COLO668 (cell line): ENCODE measurements around the gene EXOC4.

Source experiments
- DNase-seq: peaks from one replicate; lab custom pipeline; 2025; ENCODE audit not compliant: unreplicated experiment; lab: John Stamatoyannopoulos, UW

The EXOC4 gene

DNA sequence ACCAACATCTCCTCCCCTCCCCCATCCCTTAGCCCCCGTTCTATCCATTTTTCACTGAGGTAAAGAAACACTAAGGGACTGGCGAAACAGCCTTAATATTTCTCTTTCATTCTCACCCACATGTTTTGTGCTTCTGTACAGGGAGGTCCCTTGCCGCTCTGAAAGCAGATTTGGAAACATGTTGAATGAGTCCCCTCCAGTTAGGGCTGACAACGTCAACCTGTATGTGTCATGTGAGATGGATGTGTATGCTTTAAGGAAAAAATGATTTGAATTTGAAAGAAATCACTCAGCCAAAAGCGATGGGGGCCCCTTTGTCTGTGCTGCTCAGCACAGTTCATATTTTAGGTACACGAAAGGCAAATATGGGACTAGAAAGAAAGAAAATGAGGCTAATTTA is 560.0 kb downstream of the EXOC4 start:
- no peak for DNase-seq

GRCh38 chr7:133815611-133816210 is 562.8 kb downstream of the EXOC4 start:
- DNase-seq = no peak

DNA sequence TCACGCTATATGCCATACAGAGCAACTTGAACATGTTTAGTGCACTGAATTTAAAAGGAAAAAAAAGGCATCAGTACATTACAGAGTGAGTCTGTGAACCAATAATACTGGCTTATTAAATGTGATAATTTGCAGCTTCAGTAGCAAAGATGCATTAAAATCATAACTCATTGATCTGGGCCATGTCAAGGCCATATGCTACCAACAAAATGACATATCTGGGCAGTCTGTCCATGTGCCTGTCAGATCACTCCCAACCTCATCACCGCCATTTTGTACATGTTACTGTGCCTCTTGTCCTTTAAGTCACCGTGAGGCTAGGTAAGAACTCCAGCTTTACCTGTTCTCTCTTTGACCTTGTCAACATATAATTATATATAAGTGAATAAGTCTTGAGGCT is 566.8 kb downstream of the EXOC4 start:
- DNase-seq = no peak

- DNase-seq = no peak
These were observed 567.7 kb downstream of the EXOC4 start for GRCh38 chr7:133820584-133820983.

DNA sequence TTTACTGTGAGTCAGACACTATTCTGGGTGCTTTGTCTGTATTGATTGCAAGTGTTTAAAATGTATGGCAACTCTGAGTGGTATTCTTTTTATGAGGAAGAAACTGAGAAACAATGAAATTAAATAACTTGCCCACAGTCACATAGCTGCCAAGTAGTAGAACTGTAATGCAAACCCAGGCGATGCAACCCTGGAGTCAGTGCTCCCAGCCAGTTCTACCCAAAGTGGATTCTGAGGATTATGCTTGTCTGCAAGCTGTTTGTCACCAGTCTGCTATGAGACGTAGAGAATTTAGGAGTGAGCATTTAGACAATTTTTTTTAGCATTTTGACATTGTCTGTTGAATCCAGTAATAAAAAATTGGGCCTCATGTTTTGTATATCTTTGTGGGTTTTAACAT is 568.3 kb downstream of the EXOC4 start:
- no peak for DNase-seq

DNA sequence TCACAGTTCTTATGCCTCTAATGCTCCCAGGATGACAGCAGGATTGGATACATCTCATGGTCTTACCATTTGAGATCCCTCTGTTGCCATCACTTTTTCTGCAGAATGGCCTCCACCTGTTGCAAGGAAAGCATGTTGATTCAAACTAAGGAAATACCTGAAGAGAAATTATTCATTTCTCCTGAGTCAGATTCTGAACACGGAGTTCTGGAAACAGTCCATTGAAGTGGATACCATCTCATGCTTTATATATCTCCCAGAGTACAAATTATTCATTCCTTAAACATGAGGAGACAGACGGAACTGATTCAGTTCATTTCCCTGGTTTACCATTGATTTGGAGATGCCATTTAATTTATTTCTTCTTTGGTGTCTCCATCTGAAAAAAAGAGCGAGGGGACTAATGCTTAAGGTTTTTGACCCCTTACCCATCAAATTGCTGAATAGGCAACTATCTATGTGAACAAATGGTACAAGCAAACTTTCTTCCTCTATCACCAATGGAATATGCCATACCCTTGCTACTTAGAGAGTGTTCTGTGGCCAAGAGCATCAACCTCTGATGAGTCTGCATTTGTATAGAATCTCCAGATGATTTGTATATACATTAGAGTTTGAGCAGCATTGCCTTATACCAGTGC is 569.2 kb downstream of the EXOC4 start:
- no peak for DNase-seq

DNA sequence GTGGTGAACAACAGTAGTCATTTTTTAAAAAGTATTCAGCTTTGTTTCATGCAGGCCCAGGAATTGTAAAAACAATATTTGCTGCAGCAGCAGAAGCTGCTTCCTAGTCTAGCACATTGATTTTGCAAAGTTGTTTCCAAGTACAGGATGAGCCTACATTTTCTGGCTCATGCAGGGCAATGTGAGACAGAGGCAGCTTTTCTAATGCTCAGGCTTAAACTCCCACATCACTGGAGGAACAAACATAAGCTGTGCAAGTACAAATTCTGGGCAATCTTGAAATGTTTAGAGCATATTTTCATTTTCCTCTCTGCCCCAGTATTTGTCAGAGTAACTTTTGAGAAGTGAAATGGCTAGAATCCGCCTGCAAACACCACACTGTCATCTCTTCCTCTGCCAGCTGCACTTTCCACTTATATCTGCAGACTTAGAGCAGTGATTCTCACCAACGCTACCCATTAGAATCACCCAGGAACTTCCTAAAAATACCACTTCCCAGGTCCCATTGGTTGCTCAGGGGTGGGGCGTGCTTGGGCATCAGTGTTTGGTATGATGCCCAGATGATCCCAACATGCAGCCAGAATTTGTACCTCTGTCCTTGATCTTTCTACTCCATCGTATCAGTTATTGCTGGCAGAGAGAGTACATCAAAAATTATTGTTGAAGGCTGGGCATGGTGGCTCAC is 570.1 kb downstream of the EXOC4 start:
- DNase-seq = no peak

DNA sequence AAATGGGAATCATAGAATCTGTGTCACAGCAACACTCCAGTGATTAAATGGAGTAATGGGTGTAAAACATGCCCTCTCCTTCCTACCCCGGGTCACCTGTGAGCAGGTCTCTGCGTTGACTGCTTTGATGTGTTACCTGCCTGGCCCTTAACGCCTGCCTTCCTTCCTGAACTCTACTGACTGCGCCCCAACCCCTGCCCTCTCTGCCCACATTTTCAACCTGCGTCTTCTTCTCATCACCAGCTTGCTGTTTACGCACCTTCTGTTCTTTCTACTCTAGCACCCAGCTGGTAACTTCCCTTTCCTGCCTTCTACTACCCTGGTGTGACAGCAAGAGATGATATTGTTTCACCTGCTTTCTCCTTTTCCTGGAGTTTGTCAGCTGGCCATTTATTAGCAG is 571.3 kb downstream of the EXOC4 start:
- no peak for DNase-seq

DNA sequence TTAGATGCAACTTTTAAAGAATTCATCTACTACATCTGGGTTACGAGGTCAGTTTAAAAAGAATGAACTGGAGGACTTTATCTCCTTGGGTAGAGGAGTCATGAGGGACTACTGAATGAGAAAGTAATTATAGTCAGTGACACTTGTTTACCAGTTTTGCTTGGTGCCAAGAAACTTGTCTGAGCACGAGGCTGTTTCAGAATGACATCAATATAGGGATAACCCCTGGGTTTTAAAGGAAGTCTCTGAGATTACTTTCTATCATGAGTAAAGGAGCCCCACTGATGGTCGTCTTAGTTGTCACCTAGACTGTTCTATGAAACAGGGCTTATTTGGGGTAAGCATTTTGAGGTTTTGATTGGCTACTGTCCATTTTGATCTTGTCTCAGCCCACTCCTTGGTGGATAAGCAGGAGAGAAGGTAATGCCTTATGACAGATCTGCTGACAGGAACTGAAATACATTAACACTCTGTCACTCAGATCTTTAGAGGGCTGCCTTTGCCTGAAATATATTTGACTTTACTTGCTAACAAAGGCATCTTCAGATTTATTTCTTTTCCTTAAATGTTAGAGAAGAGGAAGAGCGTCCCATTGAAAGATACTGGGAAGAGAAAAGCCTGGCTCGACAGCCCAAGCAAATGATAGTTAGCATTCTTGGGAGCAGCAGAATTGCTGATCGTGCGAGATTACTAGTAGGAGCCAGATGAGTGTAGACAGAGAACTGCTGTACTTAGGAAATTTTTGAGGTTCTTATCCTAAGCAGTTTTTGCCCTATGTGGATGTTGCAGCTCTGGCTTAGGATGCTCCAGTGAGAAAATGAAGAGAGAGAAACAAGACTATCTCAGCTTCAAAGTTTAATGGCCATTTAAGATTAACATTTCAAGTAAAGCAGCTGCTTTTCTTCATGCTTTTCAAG is 575.1 kb downstream of the EXOC4 start:
- DNase-seq = no peak

GRCh38 chr7:133828906-133829305 is 576.0 kb downstream of the EXOC4 start:
- no peak for DNase-seq

DNA sequence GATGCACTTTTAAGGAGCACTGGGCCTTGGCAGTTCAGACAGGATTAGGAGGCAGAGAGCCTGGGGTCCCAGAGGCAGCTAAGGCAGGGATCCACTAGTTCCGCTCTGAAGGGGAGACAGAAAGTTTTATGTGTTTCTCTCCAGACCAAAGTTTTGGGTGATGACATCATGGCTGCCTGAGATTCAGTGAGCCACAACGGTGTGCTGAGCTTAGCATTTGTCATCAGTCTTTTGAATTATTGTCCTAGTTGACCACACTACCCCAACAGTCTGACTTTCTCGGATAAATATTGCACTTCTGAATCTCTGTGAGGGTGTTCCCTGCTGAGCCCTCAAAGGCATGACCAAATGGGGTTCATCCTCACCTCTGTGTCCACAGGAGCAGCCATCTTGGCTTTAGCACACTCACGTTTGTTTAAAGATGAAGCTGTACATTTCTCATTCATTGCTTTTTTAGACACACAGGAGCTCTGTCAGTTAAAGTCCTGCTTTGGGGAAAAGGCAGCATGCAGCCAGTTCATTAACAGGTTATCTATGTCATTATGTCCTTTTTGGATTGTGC is 576.5 kb downstream of the EXOC4 start:
- no peak for DNase-seq

GRCh38 chr7:133830081-133830480 is 577.2 kb downstream of the EXOC4 start:
- DNase-seq = no peak

- DNase-seq = no peak
These were observed 583.8 kb downstream of the EXOC4 start for GRCh38 chr7:133836666-133837065.

DNA sequence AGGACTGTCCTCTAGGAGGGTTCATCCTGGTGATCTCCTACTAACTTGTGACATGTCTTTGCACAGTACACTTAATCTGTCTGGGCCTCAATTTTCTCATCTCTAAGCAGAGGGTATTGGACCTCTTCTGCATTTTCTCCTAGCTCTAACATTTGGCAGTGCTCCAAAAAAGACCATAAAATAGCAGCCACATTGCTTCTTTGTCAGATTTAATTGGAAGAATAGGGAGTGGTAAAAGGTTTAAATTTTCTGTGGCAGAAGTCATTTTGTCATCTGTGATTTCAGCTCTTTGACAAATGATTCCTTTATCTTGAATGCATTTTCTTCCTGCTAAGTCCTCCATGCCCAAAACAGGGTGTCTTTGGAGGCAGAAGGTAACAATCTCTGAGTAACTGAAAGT is 584.3 kb downstream of the EXOC4 start:
- DNase-seq = no peak

- no peak for DNase-seq
These were observed 586.2 kb downstream of the EXOC4 start for GRCh38 chr7:133839121-133839520.

DNA sequence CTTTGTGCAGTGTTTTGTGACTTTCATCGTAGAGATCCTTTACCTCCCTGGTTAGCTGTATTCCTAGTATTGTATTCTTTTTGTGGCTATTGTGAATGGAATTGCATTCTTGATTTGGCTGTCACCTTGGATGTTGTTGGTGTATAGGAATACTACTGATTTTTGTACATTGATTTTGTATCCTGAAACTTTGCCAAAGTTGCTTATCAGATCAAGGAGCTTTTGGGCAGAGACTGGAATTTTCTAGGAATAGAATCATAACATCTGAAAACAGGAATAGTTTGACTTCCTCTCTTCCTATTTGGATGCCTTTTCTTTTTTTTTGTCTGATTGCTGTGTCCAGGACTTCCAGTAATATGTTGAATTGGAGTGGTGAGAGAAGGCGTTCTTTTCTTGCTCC is 590.5 kb downstream of the EXOC4 start:
- no peak for DNase-seq

DNA sequence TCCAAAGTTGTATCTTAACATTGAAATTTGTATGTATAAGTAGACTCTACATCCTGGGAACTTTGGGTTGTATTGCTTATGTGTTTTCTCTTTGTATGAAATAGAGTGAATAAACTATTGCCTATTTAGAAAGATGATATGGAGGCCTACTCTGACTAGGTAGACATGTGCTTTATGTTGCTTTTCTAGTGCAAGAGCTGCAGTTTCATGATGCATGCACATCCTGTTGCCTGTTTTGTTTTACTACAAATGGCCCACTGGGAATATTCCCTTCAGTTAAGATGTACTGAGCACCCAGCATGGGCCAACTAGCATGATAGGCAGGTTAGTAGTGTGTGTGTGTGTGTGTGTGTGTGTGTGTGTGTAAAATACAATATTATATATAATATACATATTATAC is 592.1 kb downstream of the EXOC4 start:
- no peak for DNase-seq

DNA sequence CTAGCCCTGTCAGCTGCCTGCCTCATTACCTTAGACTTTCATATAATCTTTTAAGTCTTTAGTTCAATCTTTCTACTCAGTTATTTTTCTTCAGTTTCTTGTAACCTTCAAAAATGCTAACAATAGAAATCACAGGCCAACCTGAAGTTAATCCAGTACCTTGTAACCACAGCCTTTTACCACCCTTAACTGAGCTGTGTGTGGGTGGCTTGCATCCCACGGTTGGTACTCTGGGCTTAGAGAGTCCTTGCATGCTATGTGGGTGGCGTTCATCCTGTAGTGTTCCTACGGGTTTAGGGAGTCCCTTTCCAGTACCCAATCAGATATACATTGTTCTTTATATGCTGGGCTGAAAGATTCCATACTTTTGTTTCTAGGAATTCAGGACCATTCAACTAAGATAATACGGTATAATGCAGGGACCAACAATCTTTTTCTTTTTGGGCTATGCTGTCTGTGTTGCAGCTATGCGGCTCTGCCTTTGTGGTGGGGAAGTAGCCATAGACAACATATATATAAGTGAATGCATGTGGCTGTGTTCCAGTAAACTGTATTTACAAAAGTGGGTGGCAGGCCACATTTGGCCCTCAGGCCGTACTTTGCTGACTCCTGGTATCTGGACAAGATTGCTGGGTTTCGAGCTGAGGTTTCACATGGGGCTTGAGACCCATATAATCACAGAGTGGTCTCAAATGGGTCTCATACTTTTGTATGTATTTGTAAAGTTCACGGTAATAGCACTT is 593.5 kb downstream of the EXOC4 start:
- DNase-seq = no peak

GRCh38 chr7:133850497-133851280 is 597.8 kb downstream of the EXOC4 start:
- DNase-seq = no peak

GRCh38 chr7:133851411-133851810 is 598.5 kb downstream of the EXOC4 start:
- DNase-seq = no peak
